Spleen (tissue), 7 donors: ENCODE results near the gene MOB3A.

Experiments used
- CTCF ChIP-seq, 11 experiments: fragments of 200-600 bp in 7 of 11; fragments of 450-650 bp in 4 of 11; sonication (generic) in 4 of 11; IDR thresholded peaks in 8 of 11; conservative IDR thresholded peaks in 3 of 11; 1 replicate in 7 of 11; 2 replicates in 4 of 11; pipeline versions ENCODE4 v1.4.0 to v1.8.0; 2016 to 2021; ENCODE audit warnings: antibody characterized with exemption in 11 of 11, inconsistent platforms in 4 of 11, mild to moderate bottlenecking in 1 of 11
- POLR2A ChIP-seq, 3 donors: fragments of 450-650 bp; IDR thresholded peaks; one replicate each; pipeline ENCODE4 v1.5.1; 2017; ENCODE audit warnings: antibody characterized with exemption in 3 of 3, mild to moderate bottlenecking in 1 of 3
- POLR2AphosphoS5 ChIP-seq, 3 donors: sonication (generic); formaldehyde crosslinking; IDR thresholded peaks; one replicate each; pipeline ENCODE4 v1.5.1; 2017; ENCODE audit warnings: antibody characterized with exemption in 3 of 3
- donor health status: DM: no; HTN: no; CAD: no; lungs with moderate emphysema.
- donor health status: DM: no; HTN: no; CAD: no.
- donor health status: DM: no; HTN: no; CAD: no.

- no peak for TF ChIP-seq CTCF (IDR thresholded peaks at IDR 0.05 in 8 of 11, conservative IDR thresholded peaks at IDR 0.05 in 3 of 11)
- TF ChIP-seq POLR2AphosphoS5 (IDR thresholded peaks at IDR 0.05), result no peak
- no peak for TF ChIP-seq POLR2A (IDR thresholded peaks at IDR 0.05)
Measured at GRCh38 chr19:2070436-2070827, 25.7 kb downstream of the MOB3A start.
